ENCODE measurements around the gene CDKN2D. TPM values are rescaled to one million over a fixed set of nuclear protein-coding genes. Genes with fewer than 3 reads are reported as not detected.
A peak's percentile ranks its signal among the peaks of the same experiment; 100 is the strongest.

Gene CDKN2D
- total RNA-seq, 1 donor from 2014 or later = 9.4 TPM

DNA sequence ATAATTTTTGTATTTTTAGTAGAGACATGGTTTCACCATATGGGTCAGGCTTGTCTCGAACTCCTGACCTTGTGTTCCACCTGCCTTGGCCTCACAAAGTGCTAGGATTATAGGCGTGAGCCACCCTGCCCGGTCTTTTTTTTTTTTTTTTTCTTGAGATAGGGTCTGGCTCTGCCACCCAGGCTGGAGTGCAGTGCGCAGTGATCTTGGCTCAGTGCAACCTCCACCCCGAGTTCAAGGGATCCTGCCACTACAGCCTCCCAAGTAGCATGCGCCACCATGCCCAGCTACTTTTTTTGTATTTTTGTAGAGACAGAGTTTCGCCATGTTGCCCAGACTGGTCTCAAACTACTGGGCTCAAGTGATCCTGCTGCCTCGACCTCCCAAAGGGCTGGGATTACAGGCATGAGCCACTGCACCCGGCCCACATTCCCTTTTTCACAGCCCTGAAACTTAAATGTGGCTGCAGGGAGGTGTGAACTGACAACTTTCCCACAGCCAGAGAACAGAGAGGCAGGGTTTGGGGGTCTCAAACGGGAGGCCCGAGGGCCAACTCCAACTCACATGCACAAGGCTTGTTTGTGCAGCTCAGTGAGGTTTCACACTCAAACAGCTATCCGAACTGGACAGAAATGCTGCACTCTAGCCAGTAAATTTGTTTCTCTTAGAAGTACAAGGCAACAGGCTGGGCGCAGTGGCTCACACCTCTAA is 47.2 kb downstream of the CDKN2D start:
- intact Hi-C loops (cut with micrococcal nuclease) = no loop called here
- peaks cover 62% of the 10 kb centered on the region for H3K27me3 ChIP-seq (ENCODE audit: low read depth)

GRCh38 chr19:10520652-10521318 is 48.0 kb downstream of the CDKN2D start:
- no peak for DNase-seq
- TF ChIP-seq, protein P1, sequence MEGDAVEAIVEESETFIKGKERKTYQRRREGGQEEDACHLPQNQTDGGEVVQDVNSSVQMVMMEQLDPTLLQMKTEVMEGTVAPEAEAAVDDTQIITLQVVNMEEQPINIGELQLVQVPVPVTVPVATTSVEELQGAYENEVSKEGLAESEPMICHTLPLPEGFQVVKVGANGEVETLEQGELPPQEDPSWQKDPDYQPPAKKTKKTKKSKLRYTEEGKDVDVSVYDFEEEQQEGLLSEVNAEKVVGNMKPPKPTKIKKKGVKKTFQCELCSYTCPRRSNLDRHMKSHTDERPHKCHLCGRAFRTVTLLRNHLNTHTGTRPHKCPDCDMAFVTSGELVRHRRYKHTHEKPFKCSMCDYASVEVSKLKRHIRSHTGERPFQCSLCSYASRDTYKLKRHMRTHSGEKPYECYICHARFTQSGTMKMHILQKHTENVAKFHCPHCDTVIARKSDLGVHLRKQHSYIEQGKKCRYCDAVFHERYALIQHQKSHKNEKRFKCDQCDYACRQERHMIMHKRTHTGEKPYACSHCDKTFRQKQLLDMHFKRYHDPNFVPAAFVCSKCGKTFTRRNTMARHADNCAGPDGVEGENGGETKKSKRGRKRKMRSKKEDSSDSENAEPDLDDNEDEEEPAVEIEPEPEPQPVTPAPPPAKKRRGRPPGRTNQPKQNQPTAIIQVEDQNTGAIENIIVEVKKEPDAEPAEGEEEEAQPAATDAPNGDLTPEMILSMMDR (IDR thresholded peaks at IDR 0.05; ENCODE audit: borderline replicate concordance) = no peak
- Histone ChIP-seq H3K27ac (replicated peaks) (no peak overlapping the region), H3K9me3 (replicated peaks) (no peaks in the 10 kb centered on the region), H3K4me1 (peaks cover 23% of the 10 kb centered on the region), H3K36me3 (no peaks in the 10 kb centered on the region), H3K27me3 (ENCODE audit: low read depth) (peaks cover 70% of the 10 kb centered on the region), H3K4me3 (no peak overlapping the region)
- intact Hi-C loops (cut with micrococcal nuclease) = no loop called here

More for the DNA sequence above, 47.2 kb downstream of the CDKN2D start:
- H3K27ac ChIP-seq (replicated peaks) = no peak overlapping the region
- TF ChIP-seq, protein P1 (IDR thresholded peaks at IDR 0.05; ENCODE audit: borderline replicate concordance) = no peak
- H3K9me3 ChIP-seq (replicated peaks) = no peaks in the 10 kb centered on the region
- H3K4me3 ChIP-seq = no peak overlapping the region
- no peak for DNase-seq
- peaks cover 23% of the 10 kb centered on the region for H3K4me1 ChIP-seq
- H3K36me3 ChIP-seq = no peaks in the 10 kb centered on the region

DNA sequence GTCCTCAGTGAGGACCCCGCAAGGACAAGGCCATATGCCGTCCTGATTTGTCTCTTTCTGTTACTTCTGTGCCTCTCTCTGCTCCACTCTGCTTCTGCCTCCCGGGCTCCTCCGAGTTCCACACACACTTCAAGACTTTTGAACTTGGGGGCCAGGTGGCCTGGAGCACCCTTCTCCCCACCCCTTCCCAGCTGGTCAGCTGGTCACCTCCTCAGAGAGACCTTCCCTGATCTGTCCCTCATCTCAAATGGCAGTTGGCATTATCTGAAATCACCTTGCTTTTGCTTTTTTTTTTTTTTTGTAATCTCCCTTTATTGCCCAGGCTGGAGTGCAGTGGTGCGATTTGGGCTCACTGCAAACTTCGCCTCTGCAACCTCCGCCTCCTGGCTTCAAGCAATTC is 49.4 kb downstream of the CDKN2D start:
- intact Hi-C loops (cut with micrococcal nuclease) = no loop called here
- no peaks in the 10 kb centered on the region for H3K9me3 ChIP-seq (replicated peaks)
- H3K27me3 ChIP-seq (ENCODE audit: low read depth) = peaks cover 81% of the 10 kb centered on the region
- TF ChIP-seq, protein P1 (IDR thresholded peaks at IDR 0.05; ENCODE audit: borderline replicate concordance) = no peak
- no peak for DNase-seq
- H3K4me1 ChIP-seq = peaks cover 29% of the 10 kb centered on the region
- H3K27ac ChIP-seq (replicated peaks) = no peak overlapping the region
- no peak overlapping the region for H3K4me3 ChIP-seq
- H3K36me3 ChIP-seq = no peaks in the 10 kb centered on the region

- H3K9me3 ChIP-seq (replicated peaks) = no peaks in the 10 kb centered on the region
- intact Hi-C loops (cut with micrococcal nuclease) = no loop called here
- H3K27ac ChIP-seq (replicated peaks) = no peak overlapping the region
- peaks cover 36% of the 10 kb centered on the region for H3K4me1 ChIP-seq
- H3K36me3 ChIP-seq = no peaks in the 10 kb centered on the region
- peaks cover 82% of the 10 kb centered on the region for H3K27me3 ChIP-seq (ENCODE audit: low read depth)
- TF ChIP-seq, protein P1 (IDR thresholded peaks at IDR 0.05; ENCODE audit: borderline replicate concordance) = no peak
- DNase-seq = no peak
- H3K4me3 ChIP-seq = peak overlapping the region; percentile 62
Observed at GRCh38 chr19:10518444-10519361, 50.1 kb downstream of the CDKN2D start.

DNA sequence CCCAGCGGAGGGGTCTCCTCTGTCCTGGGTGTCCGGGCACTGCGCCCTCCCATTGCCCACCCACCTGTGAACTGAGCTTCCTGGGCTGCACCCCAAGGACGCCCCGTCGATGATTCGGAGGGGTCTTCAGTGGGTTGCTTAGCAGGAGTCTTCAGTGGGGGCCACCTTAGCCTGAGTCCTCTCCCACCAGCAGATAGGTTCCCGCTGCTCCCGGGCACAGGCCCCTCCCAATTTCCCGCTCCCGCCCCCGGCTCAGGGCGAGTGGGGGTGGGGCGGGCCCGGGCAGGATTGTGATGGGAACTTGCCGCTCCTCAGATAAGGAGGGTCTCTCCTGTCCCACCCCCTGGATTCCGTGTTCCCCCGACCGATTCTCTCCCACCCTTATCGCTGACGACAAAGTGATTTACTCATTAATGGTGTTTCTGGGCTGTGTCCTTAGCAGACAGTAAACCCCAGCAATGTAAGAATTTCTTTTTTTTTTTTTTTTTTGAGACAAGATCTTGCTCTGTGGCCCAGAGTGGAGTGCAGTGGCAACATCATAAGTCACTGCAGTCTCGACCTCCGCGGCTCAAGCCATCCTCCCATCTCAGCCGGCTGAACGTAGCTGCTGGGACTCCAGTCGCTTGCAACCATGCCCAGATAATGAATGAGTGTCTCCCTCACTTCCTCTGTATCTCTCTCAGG is 50.9 kb downstream of the CDKN2D start:
- Histone ChIP-seq H3K27me3 (ENCODE audit: low read depth) (peaks cover 90% of the 10 kb centered on the region), H3K4me1 (peaks cover 36% of the 10 kb centered on the region), H3K9me3 (replicated peaks) (no peaks in the 10 kb centered on the region), H3K4me3 (peak overlapping the region; percentile 62), H3K36me3 (no peaks in the 10 kb centered on the region), H3K27ac (replicated peaks) (no peak overlapping the region)
- intact Hi-C loops (cut with micrococcal nuclease) = no loop called here
- no peak for DNase-seq
- TF ChIP-seq, protein P1 (IDR thresholded peaks at IDR 0.05; ENCODE audit: borderline replicate concordance) = no peak
